Activated T-cell treated with anti-CD3 and anti-CD28 coated beads for 48 hours (primary cell): ENCODE measurements around the gene GPR132.
"Not testable (repeated sequence)": the region's sequence is repeated elsewhere in the genome, so short reads cannot be mapped to it uniquely, and the experiment has no call there.

Experiments
- DNase-seq: peaks from one replicate; pipeline ENCODE4 v3.0.0-alpha.2; 2020; ENCODE audit warnings: low read depth

The GPR132 gene

DNA sequence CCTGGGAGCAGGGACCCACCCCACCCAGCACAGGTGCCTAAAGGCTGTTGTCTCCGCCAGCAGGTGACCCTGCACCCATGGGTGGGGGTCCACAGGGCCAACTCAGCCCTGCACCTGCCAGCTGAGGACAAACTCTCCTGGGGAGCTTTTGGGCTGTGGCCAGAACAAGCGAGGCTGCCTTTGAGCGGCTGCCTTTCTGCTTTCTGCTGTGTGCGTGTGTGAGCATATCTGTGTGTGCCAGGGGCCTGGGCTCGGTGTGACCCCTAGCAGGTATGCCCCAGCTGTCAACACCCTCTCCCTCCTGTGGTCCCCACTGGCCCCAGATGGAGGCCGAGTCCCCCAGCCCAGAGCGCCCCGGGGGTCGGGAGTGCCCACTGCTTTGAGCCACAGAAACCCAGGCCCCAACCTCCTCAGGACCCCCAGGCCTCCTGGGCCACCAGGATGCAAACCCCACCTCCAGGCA, 25.9 kb upstream of the GPR132 start:
- no peak for DNase-seq

DNA sequence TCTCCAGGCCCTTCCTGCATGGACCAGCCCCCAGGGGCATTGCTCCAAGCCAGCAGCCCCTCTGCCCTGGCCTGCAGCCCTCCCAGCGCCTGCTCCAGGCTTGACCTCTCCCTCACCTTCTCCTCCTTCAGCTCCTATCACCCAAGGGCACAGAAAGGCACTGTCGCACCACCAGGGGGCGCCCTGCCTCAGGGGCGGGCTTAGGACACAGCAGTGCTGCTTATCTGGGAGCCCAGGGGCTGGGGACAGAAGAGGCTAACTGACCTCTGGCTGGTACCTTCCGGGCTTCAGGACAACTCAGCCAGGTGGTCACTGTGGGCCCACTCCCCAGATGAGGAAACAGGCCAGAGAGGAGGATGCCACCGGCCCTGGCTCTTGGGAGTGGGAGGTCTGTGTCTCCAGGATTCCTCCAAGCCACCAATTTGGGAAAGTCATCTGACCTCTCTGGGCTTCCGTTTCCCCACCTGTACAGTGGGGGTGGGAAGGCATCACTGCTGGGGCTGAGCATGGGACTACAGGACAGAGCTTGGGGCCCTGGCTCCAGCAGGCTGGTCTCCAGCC, 25.3 kb upstream of the GPR132 start:
- peak; percentile 86 for DNase-seq

DNA sequence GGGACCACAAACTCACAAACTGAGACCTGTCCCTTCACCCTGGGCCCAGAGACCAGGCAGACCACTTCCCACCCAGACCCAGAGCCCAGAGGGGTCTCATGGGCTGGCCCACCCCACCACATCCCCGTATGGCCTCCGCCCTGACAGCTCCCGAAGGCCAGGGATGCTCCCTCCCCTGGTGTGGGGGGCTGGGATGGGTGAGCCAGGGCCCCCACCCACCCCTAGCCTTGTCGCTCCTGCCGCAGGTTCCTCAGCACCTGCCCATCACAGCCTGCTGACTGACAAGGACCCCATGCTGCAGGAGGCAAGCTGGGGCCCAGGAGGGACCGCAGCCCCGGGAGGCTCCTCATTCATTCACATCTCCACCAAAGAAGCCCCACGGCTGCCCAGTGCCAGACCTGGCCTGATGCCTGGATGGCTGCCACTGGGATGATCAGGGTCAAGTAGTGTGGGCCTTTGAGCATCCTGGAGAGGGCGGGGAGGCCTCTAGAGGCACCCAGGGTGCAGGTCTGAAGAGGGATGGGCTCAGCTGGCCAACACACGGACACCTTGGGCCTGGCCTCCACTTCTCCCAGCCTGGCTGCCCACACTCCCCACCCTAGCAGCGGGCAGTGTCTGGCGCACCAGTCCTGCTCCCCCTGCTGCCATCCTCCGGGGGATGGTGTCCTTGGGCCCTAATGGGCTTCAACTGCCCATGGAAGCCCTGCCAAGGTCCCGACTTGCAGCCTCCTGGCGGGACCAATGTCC, 24.7 kb upstream of the GPR132 start:
- no peak for DNase-seq

DNA sequence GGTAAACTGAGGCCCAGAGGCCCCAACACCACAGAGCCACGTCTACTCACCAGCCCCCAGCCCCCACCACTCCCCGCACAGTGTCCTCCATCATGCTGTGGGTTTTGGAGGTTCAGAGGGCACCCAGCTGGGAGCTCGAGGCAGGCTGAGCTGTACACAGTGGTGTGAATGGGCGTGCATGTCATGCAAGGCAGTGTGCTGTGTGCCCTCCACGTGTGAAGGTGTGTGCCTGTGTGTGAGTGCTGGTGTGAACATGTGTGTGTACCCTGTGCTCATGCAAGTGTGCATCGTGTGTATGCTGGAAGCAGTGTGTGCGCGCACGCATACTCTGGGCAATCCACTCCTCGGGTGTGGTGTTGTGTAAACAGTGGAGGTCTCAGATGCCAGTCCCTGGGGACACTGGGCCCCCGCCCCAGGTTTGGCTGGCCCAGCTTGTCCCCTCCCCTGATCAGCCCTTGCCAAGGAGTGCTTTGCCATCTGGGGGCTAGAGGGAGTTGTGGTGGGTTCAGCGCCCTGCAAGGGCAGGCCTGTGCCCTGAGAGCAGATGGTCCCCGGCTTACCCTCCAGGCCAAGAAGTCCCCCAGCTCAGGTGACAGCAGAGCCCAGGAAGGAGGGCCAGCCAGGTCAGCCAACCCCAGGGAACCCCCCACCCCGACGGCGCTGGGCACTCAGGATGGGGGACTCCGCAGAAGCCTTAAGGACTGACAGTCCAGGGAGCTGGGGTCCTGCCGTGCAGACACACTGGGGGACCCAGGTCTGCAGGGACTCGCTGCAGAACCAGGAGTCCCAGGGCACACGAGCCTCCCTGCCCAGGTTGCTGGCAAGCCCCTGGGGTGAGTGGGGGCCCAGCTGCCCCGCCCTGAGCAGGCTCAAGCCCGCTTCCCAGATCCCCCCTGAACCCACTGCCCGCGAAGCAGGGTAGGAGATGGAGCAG, 23.8 kb upstream of the GPR132 start:
- no peak for DNase-seq

DNA sequence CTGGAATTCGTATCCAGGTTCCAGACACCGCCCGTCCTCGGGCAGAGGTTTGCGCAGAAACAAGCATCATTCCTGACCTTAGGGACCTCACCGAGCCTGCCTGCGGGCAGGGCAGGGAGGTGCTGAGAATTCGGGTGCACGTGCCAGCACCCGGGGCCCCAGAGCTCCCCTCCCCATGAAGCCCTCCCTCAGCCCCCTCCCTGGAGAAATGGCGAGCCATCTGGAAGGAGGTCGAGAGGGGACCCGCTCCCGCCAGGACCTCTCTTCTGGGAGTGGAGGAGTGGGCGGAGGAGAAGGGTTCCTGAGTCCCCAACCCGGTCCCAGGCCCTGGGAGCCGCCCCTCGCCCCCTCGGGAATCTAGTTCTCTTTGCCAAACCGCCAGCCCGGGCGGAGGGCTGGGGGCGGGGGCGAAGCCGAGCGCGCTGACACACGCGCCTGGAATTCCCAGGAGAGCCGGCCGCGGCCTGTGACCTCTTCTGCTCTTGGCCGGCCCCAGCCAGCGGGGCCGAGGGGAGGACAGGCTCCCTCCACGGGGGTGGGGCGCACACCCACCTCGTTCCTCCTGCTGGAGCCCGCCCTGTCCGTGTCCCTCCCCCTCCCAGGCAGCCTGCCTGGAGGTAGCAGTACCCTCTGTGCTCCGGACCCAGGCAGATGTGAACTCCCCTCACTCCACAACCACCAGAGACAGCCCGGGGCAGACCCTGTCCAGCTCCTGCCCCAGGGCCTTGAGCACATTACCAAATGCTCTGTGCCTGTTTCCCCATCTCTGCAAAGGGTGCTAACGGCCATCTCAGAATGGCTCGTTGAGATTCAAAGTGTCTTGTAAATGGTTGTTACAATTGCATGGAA, 23.0 kb upstream of the GPR132 start:
- DNase-seq: no peak

DNA sequence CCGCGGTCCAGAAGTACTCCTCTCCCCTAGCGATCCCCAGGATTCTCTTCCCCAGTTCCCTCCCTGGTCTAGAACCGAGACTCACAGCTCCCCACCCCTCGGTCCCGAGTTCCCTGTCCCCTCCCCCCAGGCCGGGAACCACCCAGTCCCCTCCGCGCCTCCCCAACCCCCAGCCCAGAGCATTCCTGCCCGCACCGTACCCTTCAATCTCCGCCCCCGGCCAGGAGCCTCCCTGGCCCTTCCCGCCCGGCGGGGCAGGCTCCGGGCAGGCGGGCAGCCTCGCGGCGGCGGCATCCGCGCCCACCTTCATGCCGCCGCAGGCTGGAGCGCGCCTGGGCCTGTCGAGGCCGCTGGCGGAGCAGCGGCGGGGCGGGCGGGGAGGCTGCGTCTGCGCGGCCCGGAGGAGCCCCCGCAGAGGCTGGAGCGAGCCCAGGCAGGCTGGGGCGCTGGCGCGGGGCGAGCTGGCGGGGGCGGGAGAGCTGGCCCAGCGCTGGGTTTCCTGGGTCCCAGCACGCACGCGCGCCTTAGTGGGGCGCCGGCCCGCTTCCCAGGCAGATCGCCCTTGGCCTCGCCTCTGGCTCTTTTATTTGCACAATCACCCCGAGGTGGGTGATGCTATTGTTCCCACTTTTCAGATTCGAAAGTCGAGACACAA, 22.2 kb upstream of the GPR132 start:
- DNase-seq: no peak

DNA sequence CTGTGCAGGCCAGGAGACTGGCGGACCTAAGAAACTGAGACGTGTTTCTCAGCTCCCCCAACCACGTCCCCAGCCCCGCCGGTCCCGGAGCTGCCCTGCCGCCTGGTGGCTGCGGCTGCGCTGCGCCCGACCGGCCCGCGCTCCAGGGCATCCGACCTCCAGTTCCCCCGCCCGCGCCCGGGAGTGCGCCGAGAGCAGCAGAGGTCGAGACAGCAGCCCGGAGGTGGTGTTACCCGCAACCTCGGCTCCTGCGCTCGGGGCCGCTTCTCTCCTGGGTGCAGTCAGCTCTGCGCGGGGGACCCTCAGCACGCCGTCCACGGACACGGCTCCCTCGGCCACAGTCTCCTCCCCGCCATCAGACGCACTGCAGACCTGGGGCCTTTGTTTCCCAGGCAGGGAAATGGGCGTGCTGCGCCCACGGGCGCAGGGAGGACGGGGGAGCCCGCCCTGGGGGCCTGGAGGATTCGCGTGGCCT, 21.6 kb upstream of the GPR132 start:
- peak; percentile 90 for DNase-seq

DNA sequence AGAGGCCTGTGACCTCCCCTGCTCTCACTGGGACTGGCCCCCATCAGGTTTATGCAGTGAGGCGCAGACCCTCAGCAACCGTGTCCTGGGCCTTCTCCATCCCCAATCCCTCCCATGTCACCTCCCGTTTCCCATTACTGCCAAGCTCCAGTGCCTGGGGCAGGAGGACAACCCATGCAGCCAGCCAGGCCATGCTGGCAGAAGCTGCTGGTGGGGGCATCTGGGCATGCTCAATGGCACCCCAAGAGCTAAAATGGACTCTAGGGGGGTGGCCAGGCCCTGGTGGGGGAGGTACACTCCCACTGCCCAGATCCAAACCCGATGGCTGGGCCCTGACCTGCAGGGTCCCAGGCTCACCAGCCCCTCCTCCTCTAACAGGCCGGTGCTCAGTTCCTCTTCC, 20.5 kb upstream of the GPR132 start:
- no peak for DNase-seq

DNA sequence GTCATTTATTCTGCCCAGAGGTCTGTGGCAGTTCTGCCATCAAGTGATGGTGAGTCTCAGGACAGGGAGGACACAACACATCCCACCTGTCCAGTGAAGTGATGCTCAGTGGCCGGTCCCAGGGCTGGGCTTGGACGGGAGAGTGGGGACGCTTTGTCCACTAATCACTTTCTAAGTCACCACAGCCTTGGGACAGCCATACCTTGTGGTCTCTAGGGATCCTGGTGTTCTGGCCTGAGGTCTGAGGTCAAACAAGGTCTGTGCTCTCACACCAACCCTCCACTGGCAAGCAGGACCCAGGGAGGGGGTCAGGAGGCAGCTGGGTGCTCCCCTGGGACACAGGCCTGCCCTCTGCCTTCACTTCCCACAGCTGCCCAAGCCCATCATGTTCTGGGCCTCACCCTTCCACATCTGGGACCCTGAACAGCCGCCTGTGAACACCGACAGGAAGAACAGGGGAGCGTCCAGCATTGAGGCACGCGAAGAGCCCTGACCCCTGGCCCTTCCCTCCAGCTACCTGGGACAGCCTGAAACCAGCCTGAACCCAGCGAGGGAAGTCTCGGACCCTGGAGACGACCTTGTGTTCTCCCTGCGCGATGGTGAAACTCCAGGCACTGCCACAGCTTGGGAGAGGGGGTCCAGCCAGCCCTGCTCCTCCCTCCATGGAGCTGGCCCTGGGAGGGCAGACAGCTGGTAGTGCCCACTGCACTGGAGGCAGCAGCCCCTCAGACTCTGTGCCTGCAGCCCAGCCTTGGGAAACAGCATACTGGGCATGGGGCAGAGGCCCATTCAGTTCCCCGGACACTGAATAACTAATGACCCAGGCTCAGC, 19.7 kb upstream of the GPR132 start:
- DNase-seq: no peak

DNA sequence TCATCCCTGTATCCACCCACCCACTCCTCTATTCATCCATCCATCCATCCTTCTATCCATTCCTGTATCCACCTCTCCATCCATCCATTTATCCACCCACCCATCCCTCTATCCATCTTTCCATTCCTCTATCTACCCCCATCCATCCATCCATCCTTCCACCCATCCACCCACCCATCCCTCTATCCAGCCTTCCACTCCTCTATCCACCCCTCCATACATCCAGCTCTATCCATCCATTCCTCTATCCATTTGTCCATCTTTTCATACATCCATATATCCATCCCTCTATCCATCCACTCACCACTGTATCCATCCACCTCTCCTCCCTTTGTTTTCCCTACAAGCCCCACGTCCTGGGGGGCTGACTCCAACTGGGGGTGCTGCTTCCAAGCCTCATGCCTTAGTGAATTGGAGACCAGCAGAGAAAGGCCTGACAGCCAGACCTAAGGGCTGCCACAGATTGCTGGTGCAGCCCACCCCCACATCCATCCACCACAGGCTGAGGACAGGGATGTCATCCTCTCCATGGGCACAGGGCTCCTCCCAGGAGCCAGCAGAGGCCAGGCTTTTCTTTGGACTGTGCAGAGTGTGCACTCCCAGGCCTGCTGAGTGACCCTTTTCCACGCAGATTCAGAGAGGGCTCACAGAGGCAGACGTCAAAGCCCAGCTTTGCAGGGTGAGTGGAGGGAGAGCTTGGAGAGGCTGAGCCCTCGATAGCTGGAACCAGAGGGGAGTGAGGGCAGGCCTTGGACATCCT, 18.9 kb upstream of the GPR132 start:
- no peak for DNase-seq

DNA sequence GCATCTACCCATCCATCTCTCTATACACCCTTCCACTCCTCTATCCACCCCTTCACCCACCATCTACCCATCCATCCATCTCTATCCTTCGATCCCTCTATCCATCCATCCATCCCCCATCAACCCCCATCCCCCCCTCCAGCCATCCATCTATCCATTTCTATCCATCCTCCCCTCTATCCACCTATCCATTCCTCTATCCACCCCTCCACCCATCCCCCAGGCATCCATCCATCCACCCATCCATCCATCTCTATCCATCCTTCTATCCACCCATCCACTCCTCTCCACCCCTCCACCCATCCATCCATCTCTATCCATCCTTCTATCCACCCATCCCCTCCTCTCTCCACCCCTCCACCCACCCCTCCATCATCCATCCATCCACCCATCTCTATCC, 17.5 kb upstream of the GPR132 start:
- DNase-seq: no peak

DNA sequence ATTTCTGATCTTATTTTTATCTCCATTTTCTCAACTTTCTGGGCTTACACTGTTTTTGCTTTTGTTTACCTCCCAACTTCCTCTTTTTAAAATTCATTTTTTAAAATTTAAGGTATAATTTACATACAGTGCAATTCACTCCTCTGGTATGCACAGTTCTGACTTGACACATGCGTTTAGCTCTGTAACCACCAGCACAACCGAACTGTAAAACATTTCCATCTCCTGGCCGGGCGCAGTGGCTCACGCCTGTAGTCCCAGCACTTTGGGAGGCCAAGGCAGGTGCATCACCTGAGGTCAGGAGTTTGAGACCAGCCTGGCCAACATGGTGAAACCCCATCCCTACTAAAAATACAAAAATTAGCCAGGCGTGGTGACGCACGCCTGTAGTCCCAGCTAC, 16.2 kb upstream of the GPR132 start:
- DNase-seq: not testable (repeated sequence)

DNA sequence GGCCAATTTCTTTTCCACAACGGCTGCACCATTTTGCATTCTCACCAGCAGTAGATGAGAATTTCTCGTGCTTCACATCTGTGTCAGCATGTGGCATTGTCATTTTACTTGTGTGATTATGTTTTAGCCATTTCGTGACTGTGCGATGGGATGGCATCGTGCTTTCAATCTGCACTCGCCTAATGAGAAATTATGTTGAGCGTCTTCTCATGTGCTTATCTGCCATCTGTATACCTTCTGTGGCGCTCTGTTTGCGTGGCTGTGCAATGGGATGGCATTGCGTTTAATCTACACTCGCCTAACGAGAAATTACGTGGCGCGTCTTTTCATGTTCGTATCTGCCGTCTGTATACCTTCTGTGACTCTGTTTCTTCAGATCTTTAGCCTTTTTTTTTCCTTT, 14.9 kb upstream of the GPR132 start:
- no peak for DNase-seq

DNA sequence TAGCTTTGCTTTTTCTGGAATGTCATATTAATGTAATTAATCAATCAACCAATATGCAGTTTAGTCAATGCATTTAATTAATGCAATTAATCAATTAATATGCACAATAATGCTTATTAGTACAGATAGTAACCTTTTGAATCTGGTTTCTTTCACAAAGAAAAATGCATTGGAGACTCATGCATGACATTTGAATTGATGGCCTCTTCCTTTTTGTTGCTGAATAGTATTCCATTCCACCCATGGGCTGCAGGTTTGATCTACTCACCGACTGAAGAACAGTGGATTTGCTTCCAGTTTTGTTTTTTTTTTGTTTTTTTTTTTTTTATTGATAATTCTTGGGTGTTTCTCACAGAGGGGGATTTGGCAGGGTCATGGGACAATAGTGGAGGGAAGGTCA, 13.1 kb upstream of the GPR132 start:
- DNase-seq: no peak

DNA sequence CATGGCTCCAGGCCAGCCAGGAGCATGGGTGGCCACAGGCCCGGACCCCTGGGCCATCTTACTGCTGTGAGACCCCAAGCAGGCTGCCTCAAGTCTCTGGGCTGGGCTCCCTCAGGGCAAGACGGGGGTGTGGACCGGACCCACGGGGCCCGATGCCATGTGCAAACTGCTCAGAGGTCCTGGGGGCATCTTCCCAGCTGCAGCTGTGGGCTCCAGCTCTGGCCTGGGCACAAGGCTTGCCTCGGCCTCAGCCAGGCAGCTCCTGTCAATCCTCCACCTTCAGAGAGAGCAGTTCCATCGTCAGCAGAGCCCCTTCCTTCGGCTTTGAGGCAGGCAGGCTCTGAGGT, 12.4 kb upstream of the GPR132 start:
- no peak for DNase-seq

DNA sequence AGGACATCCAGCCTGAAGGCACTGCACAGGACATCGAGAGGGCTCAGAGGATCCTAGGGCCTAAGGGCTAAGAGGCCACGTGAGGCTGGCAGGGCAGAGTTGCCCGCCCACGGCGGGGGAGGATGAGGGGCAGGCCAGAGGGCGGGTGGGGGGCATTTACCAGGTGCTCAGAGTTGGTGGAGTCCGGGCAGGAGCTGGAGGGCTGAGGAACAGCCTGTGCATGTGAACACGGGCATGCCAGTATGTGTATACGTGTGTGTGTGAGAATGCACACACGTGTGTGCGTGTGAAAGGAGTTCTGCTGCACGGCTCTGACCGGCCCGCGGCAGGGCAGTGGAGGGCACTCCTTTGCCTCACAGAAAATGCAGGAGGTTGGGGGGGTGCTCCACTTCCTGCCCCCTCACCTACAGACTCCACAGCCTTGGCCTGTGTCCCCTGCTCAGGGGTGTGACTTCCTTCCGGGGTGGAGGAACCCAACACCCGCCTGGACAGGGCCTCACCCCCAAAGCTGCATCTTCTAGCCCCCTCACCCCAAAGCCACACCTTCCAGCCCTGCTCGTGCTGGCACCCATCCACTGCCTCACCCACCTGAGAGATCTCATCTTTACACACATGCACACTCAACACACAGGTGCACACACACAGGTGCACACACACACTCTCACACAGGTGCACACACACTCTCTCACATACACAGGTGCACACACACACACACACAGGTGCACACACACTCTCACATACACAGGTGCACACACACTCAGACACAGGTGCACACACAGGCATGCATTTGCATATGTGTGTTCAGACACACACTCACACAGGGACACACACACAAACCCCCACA, 11.8 kb upstream of the GPR132 start:
- DNase-seq: no peak

DNA sequence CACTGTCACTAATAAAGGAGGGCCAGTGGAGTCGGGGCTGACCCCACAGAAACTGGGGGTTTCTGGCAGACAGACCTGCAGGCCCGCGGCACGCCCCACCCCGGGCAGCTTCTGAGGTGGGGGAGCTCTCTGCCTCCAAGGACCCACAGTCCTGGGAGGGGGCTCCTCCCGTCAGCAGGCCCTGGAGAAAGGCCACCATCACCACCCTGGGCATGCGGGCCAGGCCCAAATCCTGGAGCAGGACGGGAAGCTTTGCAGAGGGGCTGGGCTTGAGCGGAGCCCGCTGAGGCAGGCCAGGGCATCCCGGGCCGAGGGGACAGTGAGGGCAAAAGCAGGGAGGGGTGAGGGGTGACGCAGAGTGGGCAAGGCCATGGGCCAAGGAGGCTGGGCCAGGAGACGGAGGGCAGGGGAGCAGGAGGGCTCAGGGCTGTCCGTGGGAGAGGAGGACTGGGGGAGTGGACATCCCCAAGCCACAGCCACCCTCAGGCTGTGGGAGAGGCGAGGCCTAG, 11.1 kb upstream of the GPR132 start:
- no peak for DNase-seq
